KMS-11 (cell line): ENCODE results near the gene CACNA1D.

ENCODE experiments used
- H2AFZ ChIP-seq: fragments of 200-600 bp; sonication (generic); 2 replicates; pipeline ENCODE4 v1.6.1; 2016; ENCODE audit warnings: antibody characterized with exemption, mixed run types, low read depth
- H3K27ac ChIP-seq: fragments of 200-600 bp; sonication (generic); 2 replicates; pipeline ENCODE4 v1.6.1; 2016; ENCODE audit warnings: mild to moderate bottlenecking, mixed run types
- H3K27me3 ChIP-seq: fragments of 200-600 bp; sonication (generic); 2 replicates; pipeline ENCODE4 v1.6.1; 2017; ENCODE audit warnings: mild to moderate bottlenecking, low read depth, mixed run types, moderate library complexity; ENCODE audit not compliant: insufficient read depth
- H3K36me3 ChIP-seq: fragments of 200-600 bp; sonication (generic); 2 replicates; pipeline ENCODE4 v1.6.1; 2017; ENCODE audit warnings: mild to moderate bottlenecking, mixed run types; ENCODE audit not compliant: insufficient read depth
- H3K4me1 ChIP-seq: fragments of 200-600 bp; sonication (generic); 2 replicates; pipeline ENCODE4 v1.6.1; 2016; ENCODE audit warnings: mild to moderate bottlenecking, low read depth, mixed run types; ENCODE audit not compliant: poor library complexity, severe bottlenecking
- H3K4me2 ChIP-seq: fragments of 200-600 bp; sonication (generic); 2 replicates; pipeline ENCODE4 v1.7.0; 2016; ENCODE audit warnings: mild to moderate bottlenecking, mixed run types
- H3K4me3 ChIP-seq: fragments of 200-600 bp; sonication (generic); IDR thresholded peaks from 2 replicates; pipeline ENCODE4 v1.6.1; 2017; ENCODE audit warnings: low read depth, low read length, mixed read lengths; ENCODE audit not compliant: insufficient read depth
- H3K79me2 ChIP-seq: fragments of 200-600 bp; sonication (generic); 2 replicates; pipeline ENCODE4 v1.6.1; 2016; ENCODE audit warnings: low read depth, mixed run types; ENCODE audit not compliant: insufficient read depth
- H3K9ac ChIP-seq: fragments of 200-600 bp; sonication (generic); 2 replicates; pipeline ENCODE4 v1.6.1; 2016; ENCODE audit warnings: mild to moderate bottlenecking, mixed run types
- H4K20me1 ChIP-seq: fragments of 200-600 bp; sonication (generic); 2 replicates; pipeline ENCODE4 v1.6.1; 2016; ENCODE audit warnings: mild to moderate bottlenecking, mixed run types; ENCODE audit not compliant: insufficient read depth
- CTCF ChIP-seq: fragments of 200-600 bp; sonication (generic); conservative IDR thresholded peaks from 2 replicates; pipeline ENCODE4 v1.6.1; 2017; ENCODE audit warnings: low read depth, mild to moderate bottlenecking, antibody characterized with exemption, low read length, moderate library complexity, mixed read lengths

CACNA1D gene

GRCh38 chr3:53812434-53812833 is 318.0 kb downstream of the CACNA1D start:
- H3K4me3 ChIP-seq = no peak overlapping the region
- H4K20me1 ChIP-seq = no peaks in the 10 kb centered on the region
- no peak overlapping the region for H2AFZ ChIP-seq
- no peaks in the 10 kb centered on the region for H3K27me3 ChIP-seq
- H3K79me2 ChIP-seq = no peaks in the 10 kb centered on the region
- no peak overlapping the region for H3K4me2 ChIP-seq
- no peak overlapping the region for H3K27ac ChIP-seq
- H3K9ac ChIP-seq = no peak overlapping the region
- H3K4me1 ChIP-seq = no peaks in the 10 kb centered on the region
- no peaks in the 10 kb centered on the region for H3K36me3 ChIP-seq
- no peak for TF ChIP-seq CTCF

GRCh38 chr3:53813229-53813628 is 318.8 kb downstream of the CACNA1D start:
- TF ChIP-seq CTCF = no peak
- Histone ChIP-seq H4K20me1 (no peaks in the 10 kb centered on the region), H3K4me1 (no peaks in the 10 kb centered on the region), H2AFZ (no peak overlapping the region), H3K9ac (no peak overlapping the region), H3K27me3 (no peaks in the 10 kb centered on the region), H3K27ac (no peak overlapping the region), H3K4me2 (no peak overlapping the region), H3K36me3 (no peaks in the 10 kb centered on the region), H3K4me3 (no peak overlapping the region), H3K79me2 (no peaks in the 10 kb centered on the region)

GRCh38 chr3:53813876-53814275 is 319.5 kb downstream of the CACNA1D start:
- no peak overlapping the region for H3K4me3 ChIP-seq
- H3K27ac ChIP-seq = no peak overlapping the region
- H3K36me3 ChIP-seq = no peaks in the 10 kb centered on the region
- no peaks in the 10 kb centered on the region for H3K79me2 ChIP-seq
- no peaks in the 10 kb centered on the region for H4K20me1 ChIP-seq
- H3K27me3 ChIP-seq = no peaks in the 10 kb centered on the region
- H3K4me2 ChIP-seq = no peak overlapping the region
- no peaks in the 10 kb centered on the region for H3K4me1 ChIP-seq
- H2AFZ ChIP-seq = no peak overlapping the region
- no peak for TF ChIP-seq CTCF
- H3K9ac ChIP-seq = no peak overlapping the region

GRCh38 chr3:53815067-53815466 is 320.7 kb downstream of the CACNA1D start:
- Histone ChIP-seq H3K4me1 (no peaks in the 10 kb centered on the region), H4K20me1 (no peaks in the 10 kb centered on the region), H3K79me2 (no peaks in the 10 kb centered on the region), H3K27me3 (no peaks in the 10 kb centered on the region), H3K4me3 (no peak overlapping the region), H3K9ac (no peak overlapping the region), H3K36me3 (no peaks in the 10 kb centered on the region), H3K4me2 (no peak overlapping the region), H3K27ac (no peak overlapping the region), H2AFZ (no peak overlapping the region)
- no peak for TF ChIP-seq CTCF

- no peak for TF ChIP-seq CTCF
- Histone ChIP-seq H3K4me1 (no peaks in the 10 kb centered on the region), H3K27ac (no peak overlapping the region), H3K36me3 (no peaks in the 10 kb centered on the region), H2AFZ (no peak overlapping the region), H3K79me2 (no peaks in the 10 kb centered on the region), H3K27me3 (no peaks in the 10 kb centered on the region), H3K4me3 (no peak overlapping the region), H4K20me1 (no peaks in the 10 kb centered on the region), H3K4me2 (no peak overlapping the region), H3K9ac (no peak overlapping the region)
Observed at GRCh38 chr3:53815651-53816050, 321.2 kb downstream of the CACNA1D start.
